OCI-LY3 (cell line): ENCODE data around the gene ISYNA1.
A peak's percentile ranks its signal among the peaks of the same experiment; 100 is the strongest.

Experiments
- H2AFZ ChIP-seq: fragments of 200-600, 300-600 bp; shearing (Covaris generic); 2 replicates; pipeline ENCODE4 v1.6.0; 2014; ENCODE audit warnings: antibody characterized with exemption, low read depth, low read length
- H3K27ac ChIP-seq: fragments of 200-600, 300-600 bp; sonication (generic); 2 replicates; pipeline ENCODE4 v1.5.1; 2014; ENCODE audit warnings: mild to moderate bottlenecking, low read length, moderate library complexity, mixed read lengths
- H3K27me3 ChIP-seq: fragments of 200-600, 300-600 bp; sonication (generic); 2 replicates; pipeline ENCODE4 v1.6.1; 2014; ENCODE audit warnings: low read depth, low read length, mixed read lengths
- H3K36me3 ChIP-seq: fragments of 200-600, 300-600 bp; sonication (generic); replicated peaks from 2 replicates; pipeline ENCODE3; 2014; ENCODE audit warnings: low read depth, low read length, mixed read lengths
- H3K4me1 ChIP-seq: fragments of 300-600, 200-600 bp; sonication (generic); 2 replicates; pipeline ENCODE4 v1.6.1; 2014; ENCODE audit warnings: low read length, mixed read lengths
- H3K4me2 ChIP-seq: fragments of 200-600, 300-600 bp; sonication (generic); 2 replicates; pipeline ENCODE4 v1.6.1; 2014; ENCODE audit warnings: low read length, mixed read lengths
- H3K4me3 ChIP-seq: fragments of 300-600, 200-600 bp; sonication (generic); 2 replicates; pipeline ENCODE4 v1.5.1; 2014; ENCODE audit warnings: antibody characterized with exemption, mild to moderate bottlenecking, low read length, moderate library complexity
- H3K79me2 ChIP-seq: fragments of 300-600, 200-600 bp; shearing (Covaris generic); 2 replicates; pipeline ENCODE4 v1.6.1; 2014; ENCODE audit warnings: mild to moderate bottlenecking, low read length, mixed read lengths
- H3K9ac ChIP-seq: fragments of 300-600, 200-600 bp; shearing (Covaris generic); 2 replicates; pipeline ENCODE4 v1.6.0; 2014; ENCODE audit warnings: mild to moderate bottlenecking, low read length, moderate library complexity
- H3K9me3 ChIP-seq: fragments of 200-600, 300-600 bp; shearing (Covaris generic); 2 replicates; pipeline ENCODE4 v1.6.1; 2014; ENCODE audit warnings: low read length, mixed read lengths; ENCODE audit not compliant: insufficient read depth
- H4K20me1 ChIP-seq: fragments of 200-600, 300-600 bp; sonication (generic); 2 replicates; pipeline ENCODE4 v1.6.1; 2016; ENCODE audit warnings: low read length, mixed read lengths; ENCODE audit not compliant: insufficient read depth
- EZH2phosphoT487 ChIP-seq: fragments of 200-600 bp; shearing (Covaris generic); IDR thresholded peaks from 2 replicates; pipeline ENCODE4 v1.6.1; 2018; ENCODE audit warnings: antibody characterized with exemption, mixed run types, low read depth
- TF ChIP-seq, protein P1 (sequence below): fragments of 200-600, 300-600 bp; sonication (generic); IDR thresholded peaks from 2 replicates; pipeline ENCODE4 v1.5.1; 2014; ENCODE audit warnings: antibody characterized with exemption, low read length, low read depth

Gene ISYNA1

DNA sequence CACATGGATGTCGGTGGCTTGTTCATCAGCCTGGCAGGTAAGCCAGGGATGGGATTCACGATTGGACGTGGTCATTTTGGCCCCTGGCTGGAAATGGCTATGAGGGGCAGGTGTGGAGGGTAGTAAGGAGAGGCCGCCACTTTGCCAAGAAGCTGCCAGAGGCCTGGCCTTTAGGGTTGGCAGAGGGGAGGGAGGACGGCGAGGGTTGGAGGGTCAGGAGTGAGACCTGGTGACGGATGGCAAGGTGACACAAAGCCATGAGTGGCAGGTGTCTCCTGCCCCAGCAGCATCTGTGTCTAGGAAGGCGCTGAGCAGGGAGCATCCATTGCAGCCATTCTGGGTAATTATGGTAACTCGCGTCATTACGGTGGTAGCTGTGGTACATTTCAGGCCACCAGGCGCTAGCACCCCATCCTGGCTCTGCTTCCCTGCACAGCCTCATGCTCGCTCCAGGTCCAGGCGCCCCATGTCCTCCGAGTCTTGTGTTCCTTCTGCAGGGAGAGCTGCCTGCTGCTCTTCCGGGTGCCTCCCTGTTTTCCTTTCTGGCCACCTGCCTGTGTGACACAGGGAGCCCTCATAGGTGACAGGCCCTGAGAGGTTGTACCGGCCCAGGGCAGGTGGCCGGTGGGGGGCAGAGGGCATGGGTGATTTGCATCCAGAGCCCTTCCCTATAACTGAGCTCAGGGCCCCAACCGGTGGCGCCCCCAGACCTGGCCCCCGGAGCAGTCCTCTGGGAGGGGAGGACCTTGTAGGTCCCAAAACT, 14.5 kb downstream of the ISYNA1 start:
- H3K4me3 ChIP-seq: no peak overlapping the region
- no peak overlapping the region for H3K4me2 ChIP-seq
- peaks cover 64% of the 10 kb centered on the region for H4K20me1 ChIP-seq
- H3K4me1 ChIP-seq: peaks cover 30% of the 10 kb centered on the region
- H2AFZ ChIP-seq: no peak overlapping the region
- peaks cover 48% of the 10 kb centered on the region for H3K79me2 ChIP-seq
- H3K9ac ChIP-seq: no peak overlapping the region
- no peaks in the 10 kb centered on the region for H3K27me3 ChIP-seq
- no peaks in the 10 kb centered on the region for H3K9me3 ChIP-seq
- H3K36me3 ChIP-seq: no peaks in the 10 kb centered on the region
- no peak overlapping the region for H3K27ac ChIP-seq
- TF ChIP-seq, protein P1, sequence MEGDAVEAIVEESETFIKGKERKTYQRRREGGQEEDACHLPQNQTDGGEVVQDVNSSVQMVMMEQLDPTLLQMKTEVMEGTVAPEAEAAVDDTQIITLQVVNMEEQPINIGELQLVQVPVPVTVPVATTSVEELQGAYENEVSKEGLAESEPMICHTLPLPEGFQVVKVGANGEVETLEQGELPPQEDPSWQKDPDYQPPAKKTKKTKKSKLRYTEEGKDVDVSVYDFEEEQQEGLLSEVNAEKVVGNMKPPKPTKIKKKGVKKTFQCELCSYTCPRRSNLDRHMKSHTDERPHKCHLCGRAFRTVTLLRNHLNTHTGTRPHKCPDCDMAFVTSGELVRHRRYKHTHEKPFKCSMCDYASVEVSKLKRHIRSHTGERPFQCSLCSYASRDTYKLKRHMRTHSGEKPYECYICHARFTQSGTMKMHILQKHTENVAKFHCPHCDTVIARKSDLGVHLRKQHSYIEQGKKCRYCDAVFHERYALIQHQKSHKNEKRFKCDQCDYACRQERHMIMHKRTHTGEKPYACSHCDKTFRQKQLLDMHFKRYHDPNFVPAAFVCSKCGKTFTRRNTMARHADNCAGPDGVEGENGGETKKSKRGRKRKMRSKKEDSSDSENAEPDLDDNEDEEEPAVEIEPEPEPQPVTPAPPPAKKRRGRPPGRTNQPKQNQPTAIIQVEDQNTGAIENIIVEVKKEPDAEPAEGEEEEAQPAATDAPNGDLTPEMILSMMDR: no peak
- no peak for TF ChIP-seq EZH2phosphoT487

DNA sequence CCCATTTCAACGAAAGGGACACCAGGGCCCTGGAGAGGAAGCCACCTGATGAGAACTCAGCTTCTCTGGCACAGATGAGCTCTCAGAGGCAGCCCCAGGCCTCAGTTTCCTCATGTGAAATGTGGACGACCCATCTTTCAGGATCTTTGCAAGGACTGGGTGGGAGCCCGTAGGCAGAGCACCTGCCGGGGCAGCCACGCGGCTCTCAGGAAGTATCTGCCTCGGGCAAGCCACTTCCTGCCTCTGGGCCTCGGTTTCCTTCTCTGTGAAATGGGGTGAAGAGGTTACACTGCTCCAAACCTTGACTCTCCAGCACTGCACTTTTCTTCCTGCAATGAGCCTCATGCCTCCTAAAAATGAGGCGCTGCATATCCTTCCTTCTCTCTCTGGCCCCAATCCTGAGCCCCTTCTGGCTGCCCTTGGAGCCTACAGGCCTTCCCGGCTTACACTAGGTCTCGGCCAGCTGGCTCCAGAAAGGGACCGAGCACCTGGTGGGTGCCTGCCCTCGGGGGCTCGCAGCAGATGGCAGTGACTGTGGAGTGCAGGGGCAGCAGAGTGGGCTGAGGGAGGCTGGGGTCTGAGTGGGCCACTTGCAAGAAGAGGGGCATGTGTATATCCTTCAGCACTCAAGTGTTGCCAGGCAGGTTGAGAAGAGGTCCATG, 15.3 kb downstream of the ISYNA1 start:
- H3K4me3 ChIP-seq: peak overlapping the region; percentile 4; the same call in 1 of the 2 replicates
- peak overlapping the region; percentile 45 for H3K4me2 ChIP-seq
- peaks cover 48% of the 10 kb centered on the region for H3K79me2 ChIP-seq
- TF ChIP-seq, protein P1: no peak
- no peaks in the 10 kb centered on the region for H3K9me3 ChIP-seq
- H3K9ac ChIP-seq: no peak overlapping the region
- no peaks in the 10 kb centered on the region for H3K27me3 ChIP-seq
- peaks cover 61% of the 10 kb centered on the region for H4K20me1 ChIP-seq
- no peak overlapping the region for H2AFZ ChIP-seq
- H3K27ac ChIP-seq: no peak overlapping the region
- peaks cover 30% of the 10 kb centered on the region for H3K4me1 ChIP-seq
- no peaks in the 10 kb centered on the region for H3K36me3 ChIP-seq

DNA sequence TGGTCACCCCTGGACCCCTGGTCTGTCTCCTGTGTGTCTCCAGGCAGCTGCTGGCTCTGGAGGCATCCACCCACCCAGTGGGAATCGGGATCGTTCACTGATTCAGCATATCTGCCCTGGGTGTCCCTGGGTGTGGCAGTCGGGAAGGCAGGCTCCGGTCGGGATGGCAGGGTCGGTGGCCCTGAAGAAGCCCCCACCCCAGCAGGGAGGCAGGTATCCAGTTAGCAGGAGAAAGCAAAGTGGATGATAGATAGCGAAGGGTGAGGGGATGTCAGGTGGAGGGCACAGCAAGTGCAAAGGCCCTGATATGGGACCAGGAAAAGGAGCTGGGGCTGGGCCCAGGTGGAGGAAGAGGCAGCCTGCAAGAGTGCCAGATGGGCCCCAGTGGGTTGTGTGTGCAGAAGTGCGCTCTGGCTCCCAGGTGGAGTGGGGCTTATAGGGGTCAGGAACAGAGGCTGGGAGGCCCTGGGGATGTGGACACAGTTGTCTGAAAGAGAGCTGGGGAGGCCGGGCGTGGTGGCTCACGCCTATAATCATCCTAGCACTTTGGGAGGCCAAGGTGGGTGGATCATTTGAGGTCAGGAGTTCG, 16.5 kb downstream of the ISYNA1 start:
- H3K4me1 ChIP-seq: peaks cover 30% of the 10 kb centered on the region
- peaks cover 48% of the 10 kb centered on the region for H3K79me2 ChIP-seq
- H4K20me1 ChIP-seq: peaks cover 49% of the 10 kb centered on the region
- no peak overlapping the region for H2AFZ ChIP-seq
- H3K9ac ChIP-seq: no peak overlapping the region
- H3K9me3 ChIP-seq: no peaks in the 10 kb centered on the region
- no peak overlapping the region for H3K27ac ChIP-seq
- H3K4me3 ChIP-seq: peak overlapping the region; percentile 80; the same call in 1 of the 2 replicates
- peaks cover 7% of the 10 kb centered on the region for H3K27me3 ChIP-seq
- TF ChIP-seq, protein P1: no peak
- TF ChIP-seq EZH2phosphoT487: no peak
- peak overlapping the region; percentile 94 for H3K4me2 ChIP-seq
- no peaks in the 10 kb centered on the region for H3K36me3 ChIP-seq

DNA sequence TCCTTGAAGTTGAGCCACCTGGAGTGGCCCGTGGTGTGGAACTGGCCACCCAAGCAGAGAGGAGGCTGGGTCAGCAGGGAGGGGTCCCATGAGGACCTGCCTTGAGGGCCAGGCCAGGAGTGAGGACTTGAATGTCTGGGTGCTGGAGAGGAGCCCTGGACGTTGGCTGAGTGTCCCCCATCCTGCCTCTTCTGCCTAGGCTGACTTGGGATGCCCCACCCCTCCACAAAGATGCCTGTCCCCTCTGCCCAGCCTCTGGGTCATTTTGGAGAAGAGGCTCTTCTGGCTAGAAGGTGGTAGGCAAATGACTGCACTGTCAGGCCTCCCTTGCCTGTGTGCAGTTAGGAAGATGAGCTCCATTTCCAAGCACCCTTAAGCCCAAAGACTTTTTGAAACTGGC, 17.0 kb downstream of the ISYNA1 start:
- Histone ChIP-seq H3K27ac (no peak overlapping the region), H3K4me2 (peak overlapping the region; percentile 94), H3K9ac (no peak overlapping the region), H3K4me3 (peak overlapping the region; percentile 80), H3K9me3 (no peaks in the 10 kb centered on the region), H2AFZ (no peak overlapping the region), H3K27me3 (peaks cover 7% of the 10 kb centered on the region), H3K36me3 (no peaks in the 10 kb centered on the region), H3K4me1 (peaks cover 30% of the 10 kb centered on the region), H4K20me1 (peaks cover 43% of the 10 kb centered on the region), H3K79me2 (peaks cover 48% of the 10 kb centered on the region)
- no peak for TF ChIP-seq EZH2phosphoT487
- TF ChIP-seq, protein P1: no peak
